Skeletal muscle satellite cell (primary cell): Measurements from ENCODE around the gene LRP1B.
"Not testable (repeated sequence)": the region's sequence is repeated elsewhere in the genome, so short reads cannot be mapped to it uniquely, and the experiment has no call there.

Experiments
- H3K27me3 ChIP-seq: 2 replicates; pipeline ENCODE4 v1.7.0; 2013; ENCODE audit warnings: low read length; ENCODE audit not compliant: control insufficient read depth, insufficient read depth
- H3K36me3 ChIP-seq: 2 replicates; pipeline ENCODE4 v1.7.0; 2013; ENCODE audit warnings: mild to moderate bottlenecking, control low read depth, low read length; ENCODE audit not compliant: insufficient read depth
- H3K4me1 ChIP-seq: 2 replicates; pipeline ENCODE4 v1.7.0; 2013; ENCODE audit warnings: low read length; ENCODE audit not compliant: control insufficient read depth, insufficient read depth
- H3K4me2 ChIP-seq: 2 replicates; pipeline ENCODE4 v1.7.0; 2013; ENCODE audit warnings: mild to moderate bottlenecking, low read length
- H3K4me3 ChIP-seq: 2 replicates; pipeline ENCODE4 v1.7.0; 2013; ENCODE audit warnings: low read length
- H3K9ac ChIP-seq: 2 replicates; pipeline ENCODE4 v1.7.0; 2013; ENCODE audit warnings: mild to moderate bottlenecking, low read depth, low read length, moderate library complexity
- H3K9me3 ChIP-seq: replicated peaks from 2 replicates; pipeline ENCODE4 v1.7.0; 2013; ENCODE audit warnings: mild to moderate bottlenecking, control low read depth, low read length

The LRP1B gene

DNA sequence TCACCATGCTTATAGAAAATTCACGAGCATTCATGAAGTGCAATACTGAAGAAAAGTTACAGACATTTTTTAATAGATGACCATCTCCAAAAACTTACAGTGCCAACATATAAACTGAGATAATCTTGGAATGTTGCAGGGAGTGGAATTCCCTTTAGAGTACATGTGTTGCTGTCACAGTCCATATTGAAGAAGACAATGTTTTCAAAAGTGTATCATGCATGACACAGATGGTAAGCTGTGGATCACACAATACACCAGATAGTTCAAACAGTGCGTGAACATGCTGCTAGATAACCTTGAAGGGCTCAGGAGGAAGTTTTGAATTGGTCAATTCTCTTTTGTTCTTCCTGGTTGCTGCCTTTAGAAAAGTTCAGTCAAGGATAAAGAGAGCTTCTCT is 1706.3 kb downstream of the LRP1B start:
- no peak overlapping the region for H3K4me2 ChIP-seq
- no peaks in the 10 kb centered on the region for H3K27me3 ChIP-seq
- no peak overlapping the region for H3K9ac ChIP-seq
- H3K4me1 ChIP-seq = no peaks in the 10 kb centered on the region
- H3K9me3 ChIP-seq = no peaks in the 10 kb centered on the region
- no peak overlapping the region for H3K4me3 ChIP-seq
- H3K36me3 ChIP-seq = no peaks in the 10 kb centered on the region

DNA sequence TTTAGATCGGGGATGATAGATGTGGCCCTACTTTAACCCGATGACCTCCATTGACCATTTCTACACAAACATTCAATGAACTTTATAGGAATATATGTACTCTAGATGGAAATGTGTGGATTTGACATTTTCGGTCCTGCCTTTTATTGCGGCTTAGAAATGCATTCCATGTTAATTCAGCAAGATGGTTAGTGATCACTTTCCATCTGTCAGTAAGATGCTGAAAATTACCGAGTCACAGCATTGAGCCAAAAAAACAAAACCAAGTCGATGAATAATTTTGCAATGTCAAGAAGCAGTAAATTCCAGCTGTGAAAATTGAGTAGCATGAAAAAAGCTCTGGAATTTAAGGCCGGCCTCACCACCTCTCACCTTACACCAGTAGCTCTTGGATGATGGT is 1708.1 kb downstream of the LRP1B start:
- H3K27me3 ChIP-seq = no peaks in the 10 kb centered on the region
- no peaks in the 10 kb centered on the region for H3K4me1 ChIP-seq
- H3K9me3 ChIP-seq = no peaks in the 10 kb centered on the region
- no peaks in the 10 kb centered on the region for H3K36me3 ChIP-seq
- H3K4me3 ChIP-seq = no peak overlapping the region
- no peak overlapping the region for H3K4me2 ChIP-seq
- H3K9ac ChIP-seq = no peak overlapping the region

DNA sequence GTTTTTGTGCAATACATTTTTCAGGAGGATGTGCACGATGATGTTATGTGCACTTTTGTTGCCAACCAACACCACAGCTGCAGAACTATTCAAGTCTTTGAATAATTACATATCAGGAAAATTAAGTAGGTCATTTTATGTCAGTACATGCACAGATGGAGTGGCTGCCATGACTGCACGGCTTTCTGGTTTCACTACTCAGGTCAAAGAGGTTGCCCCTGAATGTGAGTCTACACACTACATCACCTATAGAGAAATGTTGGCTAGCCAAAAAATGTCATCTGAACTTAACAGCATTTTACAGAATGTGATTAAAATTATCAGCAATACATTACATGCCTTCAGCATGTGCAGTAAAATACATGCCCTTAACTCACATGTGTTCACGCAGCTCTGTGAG is 1713.3 kb downstream of the LRP1B start:
- Histone ChIP-seq H3K4me2 (no peak overlapping the region), H3K9me3 (no peaks in the 10 kb centered on the region), H3K4me1 (no peaks in the 10 kb centered on the region), H3K4me3 (no peak overlapping the region), H3K9ac (no peak overlapping the region), H3K27me3 (no peaks in the 10 kb centered on the region), H3K36me3 (no peaks in the 10 kb centered on the region)

DNA sequence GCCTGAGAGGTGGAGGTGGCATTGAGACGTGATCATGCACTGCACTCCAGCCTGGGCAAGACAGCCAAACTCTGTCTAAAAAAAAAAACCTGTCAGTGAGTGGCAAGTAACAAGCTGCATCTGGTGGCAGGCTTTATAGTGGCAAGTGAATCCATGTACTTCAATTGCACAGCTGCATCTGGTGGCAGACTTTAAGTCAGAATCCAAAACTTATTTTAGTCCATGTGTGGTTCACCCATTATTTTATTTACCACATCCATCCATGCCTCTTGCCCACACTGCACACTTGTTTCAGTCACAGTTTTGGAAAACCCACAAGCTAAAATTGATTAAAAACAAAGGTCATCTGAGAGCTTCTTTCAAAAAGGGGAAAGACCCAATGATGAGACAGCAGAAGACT is 1714.2 kb downstream of the LRP1B start:
- no peaks in the 10 kb centered on the region for H3K36me3 ChIP-seq
- H3K9ac ChIP-seq = no peak overlapping the region
- H3K9me3 ChIP-seq = no peaks in the 10 kb centered on the region
- H3K4me1 ChIP-seq = no peaks in the 10 kb centered on the region
- no peak overlapping the region for H3K4me3 ChIP-seq
- no peak overlapping the region for H3K4me2 ChIP-seq
- no peaks in the 10 kb centered on the region for H3K27me3 ChIP-seq

DNA sequence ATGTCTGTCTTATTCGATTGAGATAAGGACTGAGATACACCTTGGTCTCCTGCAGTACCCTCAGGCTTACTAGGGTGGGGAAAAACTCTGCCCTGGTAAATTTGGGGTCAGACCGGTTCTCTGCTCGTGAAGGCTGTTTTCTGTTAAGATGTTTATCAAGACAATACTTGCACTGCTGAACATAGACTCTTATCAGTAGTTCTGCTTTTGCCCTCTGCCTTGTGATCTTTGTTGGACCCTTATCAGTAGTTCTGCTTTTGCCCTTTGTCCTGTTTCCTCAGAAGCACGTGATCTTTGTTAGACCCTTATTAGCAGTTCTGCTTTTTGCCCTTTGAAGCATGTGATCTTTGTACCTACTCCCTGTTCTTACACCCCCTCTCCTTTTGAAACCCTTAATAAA is 1715.8 kb downstream of the LRP1B start:
- not testable (repeated sequence) for H3K27me3 ChIP-seq, H3K4me1 ChIP-seq

DNA sequence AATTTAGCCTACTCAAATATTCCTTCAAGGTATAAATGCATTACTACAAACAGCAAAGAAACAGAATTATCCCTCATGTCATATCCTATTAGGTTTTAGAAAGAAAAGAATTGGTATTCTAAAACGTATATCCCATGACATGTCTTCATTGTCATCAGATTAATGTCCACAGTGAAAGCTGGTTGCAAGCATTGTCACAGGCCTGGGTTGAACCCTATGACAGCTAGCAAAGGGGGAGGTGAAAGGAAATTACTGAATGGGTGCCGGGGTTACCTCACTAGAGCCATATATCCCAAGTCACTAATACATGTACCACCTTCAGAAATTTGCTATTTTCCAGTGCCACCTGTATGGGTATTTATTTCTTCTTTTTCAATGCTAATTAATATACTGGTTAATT is 1720.1 kb downstream of the LRP1B start:
- H3K4me1 ChIP-seq = no peaks in the 10 kb centered on the region
- H3K9ac ChIP-seq = no peak overlapping the region
- no peaks in the 10 kb centered on the region for H3K9me3 ChIP-seq
- H3K4me3 ChIP-seq = no peak overlapping the region
- H3K27me3 ChIP-seq = no peaks in the 10 kb centered on the region
- no peaks in the 10 kb centered on the region for H3K36me3 ChIP-seq
- H3K4me2 ChIP-seq = no peak overlapping the region

More for the DNA sequence above, 1715.8 kb downstream of the LRP1B start:
- H3K9ac ChIP-seq, H3K9me3 ChIP-seq, H3K4me3 ChIP-seq, H3K4me2 ChIP-seq, H3K36me3 ChIP-seq: not testable (repeated sequence)

DNA sequence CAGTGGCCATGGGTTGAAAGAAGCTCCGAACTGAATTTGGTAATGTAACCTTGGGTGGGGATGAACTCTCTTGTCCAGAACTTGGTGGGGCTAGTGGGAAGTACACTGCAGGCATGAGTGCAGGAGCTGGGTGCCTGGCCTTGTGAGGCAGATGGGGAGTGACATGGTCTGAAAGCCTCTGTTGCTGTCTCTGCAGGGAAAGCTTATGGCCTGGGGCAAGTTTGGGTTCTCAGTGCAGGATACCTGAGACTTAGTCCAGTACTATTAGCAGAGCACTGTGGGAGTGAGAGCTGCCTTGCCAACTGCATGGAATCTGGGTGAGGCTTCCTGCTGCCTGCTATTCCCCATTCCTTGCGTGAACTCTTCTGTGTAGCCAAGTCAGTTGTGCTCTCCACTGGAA is 1729.8 kb downstream of the LRP1B start:
- Histone ChIP-seq H3K27me3 (no peaks in the 10 kb centered on the region), H3K9ac (no peak overlapping the region), H3K36me3 (no peaks in the 10 kb centered on the region), H3K4me2 (no peak overlapping the region), H3K4me1 (no peaks in the 10 kb centered on the region), H3K9me3 (no peaks in the 10 kb centered on the region), H3K4me3 (no peak overlapping the region)

DNA sequence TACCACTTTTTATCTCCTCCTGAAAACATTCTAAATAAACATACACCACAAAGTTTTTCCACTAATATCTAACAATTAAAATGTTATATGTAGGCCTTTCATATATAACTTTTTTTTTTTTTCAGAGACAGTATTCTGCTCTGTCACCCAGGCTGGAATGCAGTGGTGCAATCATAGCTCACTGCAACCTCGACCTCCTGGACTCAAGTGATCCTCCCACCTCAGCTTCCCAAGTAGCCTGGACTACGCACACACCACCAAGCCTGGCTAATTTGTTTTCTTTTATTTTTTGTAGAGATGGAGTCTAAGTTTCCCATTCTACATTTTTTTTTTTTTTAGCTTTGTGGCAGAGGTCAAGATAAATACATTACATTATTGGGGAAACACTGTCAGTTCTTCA is 1738.0 kb downstream of the LRP1B start:
- Histone ChIP-seq H3K9ac (no peak overlapping the region), H3K4me1 (peaks cover 4% of the 10 kb centered on the region), H3K9me3 (no peaks in the 10 kb centered on the region), H3K27me3 (no peaks in the 10 kb centered on the region), H3K4me2 (no peak overlapping the region), H3K4me3 (no peak overlapping the region), H3K36me3 (no peaks in the 10 kb centered on the region)

DNA sequence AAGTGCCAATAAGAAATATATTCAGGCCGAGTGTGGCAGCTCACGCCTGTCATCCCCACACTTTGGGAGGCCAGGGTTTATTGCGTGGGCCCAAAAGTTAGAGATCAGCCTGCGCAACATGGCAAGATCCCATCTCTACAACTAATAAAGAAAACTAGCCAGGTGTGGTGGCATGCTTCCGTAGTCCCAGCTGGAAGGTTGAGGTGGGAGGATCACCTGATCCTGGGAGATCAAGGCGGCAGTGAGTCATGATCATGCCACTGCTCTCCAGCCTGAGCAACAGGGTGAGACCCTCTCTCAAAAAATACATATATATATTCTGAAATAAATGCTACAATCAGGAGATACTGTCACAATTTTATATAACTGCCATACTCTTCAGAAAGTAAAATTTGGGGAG is 1745.9 kb downstream of the LRP1B start:
- H3K4me1 ChIP-seq = no peaks in the 10 kb centered on the region

DNA sequence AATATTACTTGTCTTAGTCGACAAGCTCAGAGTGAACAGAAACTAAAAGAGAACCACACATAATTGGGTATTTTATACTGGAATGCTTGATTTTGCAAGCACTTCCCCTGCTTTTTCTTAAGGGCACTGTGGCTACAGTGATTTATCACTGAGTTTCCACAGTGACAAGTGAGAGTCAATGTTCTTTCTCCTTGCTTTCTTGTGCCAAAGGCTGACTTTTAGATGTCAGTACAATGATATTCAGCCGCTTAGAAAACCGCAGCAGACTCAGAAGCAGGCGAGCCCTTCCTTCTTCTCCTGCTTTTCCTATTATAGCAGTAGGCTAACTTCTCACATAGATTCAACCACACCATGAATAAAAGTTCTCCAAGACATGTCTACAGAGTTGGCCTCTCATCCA is 1747.0 kb downstream of the LRP1B start:
- H3K36me3 ChIP-seq = no peaks in the 10 kb centered on the region
- no peak overlapping the region for H3K9ac ChIP-seq
- no peaks in the 10 kb centered on the region for H3K27me3 ChIP-seq
- H3K9me3 ChIP-seq = no peaks in the 10 kb centered on the region
- H3K4me1 ChIP-seq = no peaks in the 10 kb centered on the region
- no peak overlapping the region for H3K4me3 ChIP-seq
- H3K4me2 ChIP-seq = no peak overlapping the region

More for the DNA sequence above, 1745.9 kb downstream of the LRP1B start:
- no peak overlapping the region for H3K4me3 ChIP-seq
- H3K9ac ChIP-seq = no peak overlapping the region
- no peak overlapping the region for H3K4me2 ChIP-seq
- H3K36me3 ChIP-seq = no peaks in the 10 kb centered on the region
- H3K27me3 ChIP-seq = no peaks in the 10 kb centered on the region
- no peaks in the 10 kb centered on the region for H3K9me3 ChIP-seq

DNA sequence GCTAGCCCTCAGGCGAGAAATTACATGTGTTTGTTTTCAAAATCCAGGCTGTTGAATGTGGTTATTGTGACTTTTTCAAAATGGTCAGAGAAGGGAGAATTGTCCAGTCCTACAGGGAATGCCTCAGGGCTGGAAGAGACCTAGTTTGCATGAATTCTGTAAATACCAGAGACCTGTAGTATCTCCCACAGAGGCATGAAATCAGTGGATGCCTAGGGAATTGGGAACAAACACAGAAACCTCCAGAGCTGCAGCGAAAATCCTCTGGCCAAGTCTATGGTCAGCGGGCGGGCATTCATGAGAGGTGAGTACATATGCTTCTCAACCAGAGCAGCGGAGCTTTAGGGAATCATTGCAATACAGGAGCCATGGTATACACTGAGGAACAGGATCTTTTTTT is 1754.1 kb downstream of the LRP1B start:
- no peak overlapping the region for H3K4me3 ChIP-seq
- H3K9me3 ChIP-seq = no peaks in the 10 kb centered on the region
- H3K4me2 ChIP-seq = no peak overlapping the region
- H3K27me3 ChIP-seq = no peaks in the 10 kb centered on the region
- H3K9ac ChIP-seq = no peak overlapping the region
- H3K36me3 ChIP-seq = no peaks in the 10 kb centered on the region
- no peaks in the 10 kb centered on the region for H3K4me1 ChIP-seq

DNA sequence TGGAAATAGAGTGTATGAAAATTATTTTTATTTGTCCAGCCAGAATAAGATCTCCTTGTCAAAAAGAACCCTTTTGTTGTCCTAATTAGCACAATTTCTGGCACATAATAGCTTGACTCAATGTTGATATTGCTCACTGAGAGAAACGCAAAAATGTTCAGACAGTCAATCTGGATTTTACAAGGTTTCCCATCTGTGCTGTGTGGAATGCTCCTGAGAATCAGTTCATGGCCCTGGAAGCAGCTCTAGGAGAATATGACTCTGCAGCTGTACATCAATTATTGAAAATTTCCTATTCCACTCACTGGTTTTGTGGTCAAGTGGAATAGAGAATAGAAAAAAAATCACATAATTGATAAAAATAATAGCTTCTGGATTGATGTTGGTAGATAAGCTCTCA is 1767.7 kb downstream of the LRP1B start:
- no peaks in the 10 kb centered on the region for H3K4me1 ChIP-seq
- H3K4me2 ChIP-seq = no peak overlapping the region
- H3K9ac ChIP-seq = no peak overlapping the region
- H3K36me3 ChIP-seq = no peaks in the 10 kb centered on the region
- no peak overlapping the region for H3K4me3 ChIP-seq
- H3K9me3 ChIP-seq = no peaks in the 10 kb centered on the region
- no peaks in the 10 kb centered on the region for H3K27me3 ChIP-seq
